HEK293T (cell line): ENCODE data around the gene RFTN2.
"Not testable (repeated sequence)": the region's sequence is repeated elsewhere in the genome, so short reads cannot be mapped to it uniquely, and the experiment has no call there.

Experiments used
- CTCF ChIA-PET: fragments of 350-600 bp; formaldehyde crosslinking; extraction: SDS; loops from one replicate; lab custom pipeline; 2021; ENCODE audit warnings: antibody characterized with exemption, inconsistent platforms; lab: Yijun Ruan, JAX
- POLR2A ChIA-PET: fragments of 350-600 bp; formaldehyde crosslinking; extraction: SDS; loops from one replicate; lab custom pipeline; 2020; ENCODE audit warnings: antibody characterized with exemption, inconsistent platforms; lab: Yijun Ruan, JAX
- DNase-seq: peaks from one replicate; pipeline ENCODE4 v3.0.0; 2012; ENCODE audit warnings: mixed read lengths; ENCODE audit errors: extremely low spot score
- ARNT ChIP-seq: fragments of 450-650 bp; IDR thresholded peaks from 2 replicates; pipeline ENCODE4 v1.6.1; 2017; ENCODE audit warnings: mild to moderate bottlenecking
- BHLHE40 ChIP-seq: fragments of 450-650 bp; IDR thresholded peaks from 2 replicates; pipeline ENCODE4 v1.6.1; 2016; ENCODE audit warnings: mild to moderate bottlenecking, moderate library complexity, borderline replicate concordance
- CTBP1 ChIP-seq: fragments of 450-650 bp; IDR thresholded peaks from 2 replicates; pipeline ENCODE4 v1.6.1; 2016; ENCODE audit warnings: borderline replicate concordance
- ELF4 ChIP-seq: fragments of 450-650 bp; IDR thresholded peaks from 2 replicates; pipeline ENCODE4 v1.6.1; 2017; ENCODE audit warnings: antibody characterized with exemption
- FOXA1 ChIP-seq: fragments of 450-650 bp; IDR thresholded peaks from 2 replicates; pipeline ENCODE4 v1.6.1; 2016; ENCODE audit warnings: mild to moderate bottlenecking
- FOXK2 ChIP-seq: fragments of 450-650 bp; IDR thresholded peaks from 2 replicates; pipeline ENCODE4 v1.6.1; 2016; ENCODE audit warnings: mild to moderate bottlenecking
- FOXM1 ChIP-seq: fragments of 450-650 bp; IDR thresholded peaks from 2 replicates; pipeline ENCODE4 v1.6.1; 2017; ENCODE audit warnings: mild to moderate bottlenecking, borderline replicate concordance
- HDGF ChIP-seq: fragments of 450-650 bp; IDR thresholded peaks from 2 replicates; pipeline ENCODE4 v1.6.1; 2017; ENCODE audit warnings: antibody characterized with exemption, borderline replicate concordance
- L3MBTL2 ChIP-seq: fragments of 450-650 bp; conservative IDR thresholded peaks from 2 replicates; pipeline ENCODE4 v1.6.1; 2016; ENCODE audit warnings: mild to moderate bottlenecking
- LEF1 ChIP-seq: fragments of 450-650 bp; IDR thresholded peaks from 2 replicates; pipeline ENCODE4 v1.6.1; 2017; ENCODE audit warnings: mild to moderate bottlenecking, borderline replicate concordance
- NFRKB ChIP-seq: fragments of 450-650 bp; IDR thresholded peaks from 2 replicates; pipeline ENCODE4 v1.6.1; 2016; ENCODE audit warnings: mild to moderate bottlenecking, moderate library complexity
- PKNOX1 ChIP-seq: fragments of 450-650 bp; IDR thresholded peaks from 2 replicates; pipeline ENCODE4 v1.6.1; 2016
- SP1 ChIP-seq: fragments of 450-650 bp; IDR thresholded peaks from 2 replicates; pipeline ENCODE4 v1.6.1; 2017
- SUZ12 ChIP-seq: fragments of 450-650 bp; IDR thresholded peaks from 2 replicates; pipeline ENCODE4 v1.6.1; 2016; ENCODE audit warnings: mild to moderate bottlenecking
- TARDBP ChIP-seq: fragments of 450-650 bp; IDR thresholded peaks from 2 replicates; pipeline ENCODE4 v1.6.1; 2016
- ZNF384 ChIP-seq: fragments of 450-650 bp; IDR thresholded peaks from 2 replicates; pipeline ENCODE4 v1.6.1; 2016

Gene RFTN2

GRCh38 chr2:197675246-197675645 is at the start of gene RFTN2:
Gene RFTN2 (minus strand): TSS chr2:197675587. CDS start chr2:197675458, 129 bp downstream.
- ChIA-PET POLR2A (interaction anchor here (0.9 to 1.5 kb wide), 2 partner anchors 30 to 174 kb away, joined by 3 read pairs; partner anchors contain the start of gene MARS2), CTCF (no interaction called here)
- no peak for DNase-seq
- peak; percentile 20; the same call in 1 of the 2 replicates for TF ChIP-seq ZNF384
- no peak for TF ChIP-seq NFRKB

- ChIA-PET POLR2A (no interaction called here), CTCF (interaction anchor here (0.7 kb wide), 1 partner anchor 72 kb away, joined by 3 read pairs; no protein-coding TSS in a partner anchor)
- no peak for TF ChIP-seq SUZ12
- no peak for TF ChIP-seq FOXA1
- TF ChIP-seq NFRKB = no peak
- no peak for TF ChIP-seq TARDBP
- TF ChIP-seq LEF1 = no peak
- TF ChIP-seq L3MBTL2 = no peak
- TF ChIP-seq BHLHE40 = no peak
- TF ChIP-seq ELF4 = no peak
- TF ChIP-seq ZNF384 = no peak
- no peak for TF ChIP-seq SP1
- TF ChIP-seq PKNOX1 = no peak
- no peak for TF ChIP-seq FOXK2
- TF ChIP-seq FOXM1 = no peak
- TF ChIP-seq HDGF = no peak
- no peak for DNase-seq
These were observed 42.5 kb upstream of the RFTN2 start for GRCh38 chr2:197717863-197718262.

- ChIA-PET CTCF (no interaction called here), POLR2A (no interaction called here)
- TF ChIP-seq NFRKB (no peak), SP1 (no peak), LEF1 (no peak), ARNT (no peak), ELF4 (no peak), BHLHE40 (no peak), HDGF (no peak), CTBP1 (no peak), PKNOX1 (no peak), L3MBTL2 (no peak), TARDBP (no peak), SUZ12 (no peak), FOXA1 (no peak), FOXM1 (no peak), ZNF384 (no peak), FOXK2 (no peak)
- DNase-seq = no peak
These were observed 37.9 kb upstream of the RFTN2 start for GRCh38 chr2:197713271-197713670.

- TF ChIP-seq LEF1 = no peak
- POLR2A ChIA-PET = no interaction called here
- CTCF ChIA-PET = no interaction called here
- DNase-seq = no peak
These were observed 36.2 kb upstream of the RFTN2 start for GRCh38 chr2:197711578-197711977.

GRCh38 chr2:197710424-197711042 is 35.1 kb upstream of the RFTN2 start:
- ChIA-PET CTCF (no interaction called here), POLR2A (no interaction called here)
- TF ChIP-seq SUZ12 (no peak), FOXM1 (no peak), ELF4 (no peak), SP1 (no peak)
- no peak for DNase-seq

- CTCF ChIA-PET, DNase-seq, POLR2A ChIA-PET: not testable (repeated sequence)
These were observed 33.8 kb upstream of the RFTN2 start for GRCh38 chr2:197709140-197709539.

- DNase-seq = no peak
- POLR2A ChIA-PET = no interaction called here
These were observed 32.9 kb upstream of the RFTN2 start for GRCh38 chr2:197708331-197708730.

More at GRCh38 chr2:197708331-197708730, 32.9 kb upstream of the RFTN2 start:
- TF ChIP-seq HDGF = no peak
- no peak for TF ChIP-seq BHLHE40
- TF ChIP-seq ZNF384 = no peak
- no peak for TF ChIP-seq SP1
- no peak for TF ChIP-seq NFRKB
- CTCF ChIA-PET = interaction anchor here (0.6 kb wide), 1 partner anchor 1981 kb away, joined by 6 read pairs; no protein-coding TSS in a partner anchor
